Vagina (tissue), 2 donors: ENCODE data around the gene GRIA1.

ENCODE experiments used
- CTCF ChIP-seq, 3 experiments: fragments of 450-650 bp in 2 of 3; fragments of 200-600 bp in 1 of 3; sonication (generic) in 1 of 3; IDR thresholded peaks; one replicate each; pipeline ENCODE4 v1.5.1; 2017 to 2019; ENCODE audit warnings: antibody characterized with exemption in 3 of 3, mild to moderate bottlenecking in 2 of 3, moderate library complexity in 2 of 3
- POLR2A ChIP-seq, 2 donors: fragments of 450-650 bp; IDR thresholded peaks; one replicate each; pipeline ENCODE4 v1.6.1; 2017; ENCODE audit warnings: antibody characterized with exemption in 2 of 2, mild to moderate bottlenecking in 2 of 2, moderate library complexity in 2 of 2

GRCh38 chr5:153780876-153781705 is 290.6 kb downstream of the GRIA1 start:
- no peak for TF ChIP-seq POLR2A (IDR thresholded peaks at IDR 0.05)
- TF ChIP-seq CTCF (IDR thresholded peaks at IDR 0.05), result no peak
